WTC11 (cell line): Measurements from ENCODE around the gene TELO2. TPM values are rescaled to one million over a fixed set of nuclear protein-coding genes. Genes with fewer than 3 reads are reported as not detected.

Experiments used
- ATAC-seq: fragments of 200-7000 bp; cut with Tn5 transposase; 2 replicates; pipeline ENCODE4 v1.10.0; 2021; ENCODE audit warnings: mild to moderate bottlenecking, moderate library complexity
- CTCF ChIA-PET: fragments of 300-600 bp; sonication (Branson Sonifier 250); formaldehyde crosslinking; loops from one replicate; lab custom pipeline; 2021; ENCODE audit warnings: antibody characterized with exemption; lab: Charles Lee
- POLR2A ChIA-PET: fragments of 350-600 bp; sonication (Branson Sonifier 250); formaldehyde crosslinking; loops from one replicate; lab custom pipeline; 2021; ENCODE audit warnings: antibody characterized with exemption; lab: Charles Lee
- DNase-seq: peaks from one replicate; pipeline ENCODE4 v3.0.0; 2021; ENCODE audit warnings: low spot score
- H3K27ac Mint-ChIP-seq: 2 replicates; pipeline ENCODE4 v1.8.0; 2021; ENCODE audit warnings: mixed read lengths
- H3K27me3 Mint-ChIP-seq: 2 replicates; pipeline ENCODE4 v1.8.0; 2021; ENCODE audit warnings: low read depth, mild to moderate bottlenecking, moderate library complexity, mixed read lengths
- H3K36me3 Mint-ChIP-seq: 2 replicates; pipeline ENCODE4 v1.8.0; 2021; ENCODE audit warnings: mixed read lengths
- H3K4me1 Mint-ChIP-seq: 2 replicates; pipeline ENCODE4 v1.8.0; 2022; ENCODE audit warnings: mixed read lengths
- H3K4me3 Mint-ChIP-seq: 2 replicates; pipeline ENCODE4 v1.8.0; 2021; ENCODE audit warnings: mild to moderate bottlenecking, moderate library complexity, mixed read lengths
- H3K9me3 Mint-ChIP-seq: 2 replicates; pipeline ENCODE4 v1.8.0; 2021; ENCODE audit warnings: mixed read lengths
- CBFB ChIP-seq: sonication (generic); formaldehyde crosslinking; IDR thresholded peaks from 2 replicates; pipeline ENCODE4 v1.8.1; 2022; ENCODE audit warnings: mild to moderate bottlenecking, low read depth, missing genetic modification reagents
- E2F1 ChIP-seq: sonication (generic); formaldehyde crosslinking; IDR thresholded peaks from 2 replicates; pipeline ENCODE4 v1.8.0; 2022; ENCODE audit warnings: mild to moderate bottlenecking, missing genetic modification reagents
- E2F5 ChIP-seq: sonication (generic); formaldehyde crosslinking; IDR thresholded peaks from 2 replicates; pipeline ENCODE4 v1.8.1; 2022; ENCODE audit warnings: mild to moderate bottlenecking, moderate library complexity, missing genetic modification reagents
- ESRRA ChIP-seq: sonication (generic); formaldehyde crosslinking; IDR thresholded peaks from 2 replicates; pipeline ENCODE4 v1.8.1; 2022; ENCODE audit warnings: mild to moderate bottlenecking, missing genetic modification reagents, borderline replicate concordance
- FOXP1 ChIP-seq: sonication (generic); formaldehyde crosslinking; IDR thresholded peaks from 2 replicates; pipeline ENCODE4 v1.8.0; 2022; ENCODE audit warnings: missing genetic modification reagents, mild to moderate bottlenecking, moderate library complexity, borderline replicate concordance
- JAZF1 ChIP-seq: fragments of 250-450 bp; sonication (Bioruptor Pico); IDR thresholded peaks from 2 replicates; pipeline ENCODE4 v1.9.0; 2021; ENCODE audit warnings: moderate library complexity, mild to moderate bottlenecking, inconsistent platforms
- NFE2L1 ChIP-seq: sonication (generic); formaldehyde crosslinking; IDR thresholded peaks from 2 replicates; pipeline ENCODE4 v1.8.1; 2023; ENCODE audit warnings: missing genetic modification reagents
- PREB ChIP-seq: sonication (generic); formaldehyde crosslinking; IDR thresholded peaks from 2 replicates; pipeline ENCODE4 v1.8.1; 2022; ENCODE audit warnings: mild to moderate bottlenecking, missing genetic modification reagents, moderate library complexity, borderline replicate concordance
- SMAD3 ChIP-seq: sonication (generic); formaldehyde crosslinking; IDR thresholded peaks from 2 replicates; pipeline ENCODE4 v1.8.0; 2022; ENCODE audit warnings: missing genetic modification reagents, mild to moderate bottlenecking, borderline replicate concordance
- TEAD1 ChIP-seq: sonication (generic); formaldehyde crosslinking; IDR thresholded peaks from 2 replicates; pipeline ENCODE4 v1.8.0; 2022; ENCODE audit warnings: mild to moderate bottlenecking, missing genetic modification reagents
- TEAD4 ChIP-seq: sonication (generic); formaldehyde crosslinking; IDR thresholded peaks from 2 replicates; pipeline ENCODE4 v1.8.0; 2022; ENCODE audit warnings: mild to moderate bottlenecking, missing genetic modification reagents
- ZBTB21 ChIP-seq: sonication (generic); formaldehyde crosslinking; IDR thresholded peaks from 2 replicates; pipeline ENCODE4 v1.8.1; 2023; ENCODE audit warnings: mild to moderate bottlenecking, missing genetic modification reagents, borderline replicate concordance
- ZNF138 ChIP-seq: sonication (generic); formaldehyde crosslinking; conservative IDR thresholded peaks from 2 replicates; pipeline ENCODE4 v1.8.1; 2022; ENCODE audit warnings: mild to moderate bottlenecking, moderate library complexity, missing genetic modification reagents
- ZNF219 ChIP-seq: sonication (generic); formaldehyde crosslinking; IDR thresholded peaks from 2 replicates; pipeline ENCODE4 v1.8.0; 2023; ENCODE audit warnings: missing genetic modification reagents, mild to moderate bottlenecking, borderline replicate concordance
- ZNF423 ChIP-seq: fragments of 250-450 bp; sonication (Bioruptor Pico); IDR thresholded peaks from 2 replicates; pipeline ENCODE4 v2.1.2; 2022; ENCODE audit warnings: mild to moderate bottlenecking, moderate library complexity
- total RNA-seq: library from RNA; stranded (reverse); gene quantifications from 3 replicates; pipeline ENCODE4 v1.2.3, GENCODE V29; 2021
- TF ChIP-seq, protein P1 (sequence below): sonication (generic); formaldehyde crosslinking; IDR thresholded peaks from 2 replicates; pipeline ENCODE4 v1.8.1; 2023; ENCODE audit warnings: mild to moderate bottlenecking, moderate library complexity, missing genetic modification reagents
- TF ChIP-seq, protein P2 (sequence below): sonication (generic); formaldehyde crosslinking; IDR thresholded peaks from 2 replicates; pipeline ENCODE4 v1.8.0; 2022; ENCODE audit warnings: missing genetic modification reagents
- TF ChIP-seq, protein P3 (sequence below): sonication (generic); formaldehyde crosslinking; IDR thresholded peaks from 2 replicates; pipeline ENCODE4 v1.8.1; 2023; ENCODE audit warnings: mild to moderate bottlenecking, missing genetic modification reagents, moderate library complexity
- TF ChIP-seq, protein P4 (sequence below): fragments of 250-450 bp; sonication (Bioruptor Pico); IDR thresholded peaks from 2 replicates; pipeline ENCODE4 v1.8.0; 2021; ENCODE audit warnings: mild to moderate bottlenecking
- TF ChIP-seq, protein P5 (sequence below): fragments of 200-600 bp; IDR thresholded peaks from 2 replicates; pipeline ENCODE4 v1.8.0; 2022; ENCODE audit warnings: antibody characterized with exemption

TELO2 gene
- total RNA-seq, 1 experiment from 2014 or later, result 86.7 TPM

DNA sequence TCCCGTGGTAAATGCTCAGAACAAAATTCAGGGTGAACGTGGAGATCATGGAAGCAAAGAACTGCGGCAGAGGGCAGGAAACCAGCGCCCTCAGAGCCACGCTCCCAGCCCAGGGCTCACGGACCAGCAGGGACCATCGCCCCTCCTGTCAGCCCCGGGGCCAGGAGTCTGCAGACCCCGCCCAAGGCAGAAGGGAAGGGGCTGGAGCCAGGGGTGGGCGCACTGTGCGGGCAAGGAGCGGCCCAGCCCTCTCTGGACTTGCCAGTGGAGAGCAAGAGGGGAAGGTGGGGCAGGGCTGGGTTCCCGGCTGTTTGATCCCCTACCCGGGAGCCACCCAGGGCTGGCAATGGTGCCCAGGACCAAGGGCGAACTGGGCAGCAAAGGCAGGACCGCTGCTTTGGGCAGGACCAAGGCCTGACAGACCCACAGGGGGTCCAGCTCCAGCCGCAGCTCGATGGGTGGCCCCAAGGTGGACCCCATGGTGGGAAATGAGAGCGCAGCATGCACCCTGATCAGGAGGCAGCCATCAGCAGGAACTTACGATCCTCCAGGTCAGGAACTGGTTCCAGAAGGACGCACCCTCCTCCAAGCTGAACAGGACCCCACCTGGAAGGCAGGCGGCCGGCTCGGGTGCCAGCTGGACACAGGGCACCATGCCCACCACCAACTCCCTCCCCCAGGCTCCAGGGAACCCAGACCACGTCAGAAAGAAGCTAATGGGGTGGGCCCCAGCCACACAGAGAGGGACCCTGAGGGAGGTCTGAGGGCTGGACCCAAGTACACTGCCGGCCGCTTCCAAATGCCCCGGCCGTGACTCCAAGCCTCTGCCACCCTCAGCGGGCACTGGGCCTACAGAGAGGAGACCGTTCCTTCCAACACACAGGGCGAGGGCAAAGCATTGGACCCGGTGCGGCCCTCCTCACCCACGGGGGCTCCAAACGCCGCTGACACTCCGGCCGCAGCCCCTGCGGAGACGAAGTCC, 37.7 kb upstream of the TELO2 start:
- H3K36me3 Mint-ChIP-seq, result peaks cover 4% of the 10 kb centered on the region; the same call in 1 of the 2 replicates
- POLR2A ChIA-PET, result no interaction called here
- H3K9me3 Mint-ChIP-seq, result no peaks in the 10 kb centered on the region
- H3K4me1 Mint-ChIP-seq, result no peaks in the 10 kb centered on the region
- CTCF ChIA-PET, result no interaction called here
- no peak overlapping the region for H3K4me3 Mint-ChIP-seq
- DNase-seq, result no peak
- no peak overlapping the region for H3K27ac Mint-ChIP-seq
- ATAC-seq, result no peak
- H3K27me3 Mint-ChIP-seq, result no peaks in the 10 kb centered on the region
- TF ChIP-seq TEAD4 (CRISPR knock-in tag), result no peak
- no peak for TF ChIP-seq CBFB
- TF ChIP-seq ZNF219 (CRISPR knock-in tag), result no peak
- TF ChIP-seq NFE2L1 (CRISPR knock-in tag), result no peak
- TF ChIP-seq ESRRA (CRISPR knock-in tag), result no peak
- TF ChIP-seq, protein P1, sequence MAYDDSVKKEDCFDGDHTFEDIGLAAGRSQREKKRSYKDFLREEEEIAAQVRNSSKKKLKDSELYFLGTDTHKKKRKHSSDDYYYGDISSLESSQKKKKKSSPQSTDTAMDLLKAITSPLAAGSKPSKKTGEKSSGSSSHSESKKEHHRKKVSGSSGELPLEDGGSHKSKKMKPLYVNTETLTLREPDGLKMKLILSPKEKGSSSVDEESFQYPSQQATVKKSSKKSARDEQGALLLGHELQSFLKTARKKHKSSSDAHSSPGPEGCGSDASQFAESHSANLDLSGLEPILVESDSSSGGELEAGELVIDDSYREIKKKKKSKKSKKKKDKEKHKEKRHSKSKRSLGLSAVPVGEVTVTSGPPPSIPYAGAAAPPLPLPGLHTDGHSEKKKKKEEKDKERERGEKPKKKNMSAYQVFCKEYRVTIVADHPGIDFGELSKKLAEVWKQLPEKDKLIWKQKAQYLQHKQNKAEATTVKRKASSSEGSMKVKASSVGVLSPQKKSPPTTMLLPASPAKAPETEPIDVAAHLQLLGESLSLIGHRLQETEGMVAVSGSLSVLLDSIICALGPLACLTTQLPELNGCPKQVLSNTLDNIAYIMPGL (CRISPR knock-in tag), result no peak
- TF ChIP-seq ZBTB21, result no peak
- TF ChIP-seq E2F1 (CRISPR knock-in tag), result no peak
- no peak for TF ChIP-seq FOXP1 (CRISPR knock-in tag)
- TF ChIP-seq, protein P2, sequence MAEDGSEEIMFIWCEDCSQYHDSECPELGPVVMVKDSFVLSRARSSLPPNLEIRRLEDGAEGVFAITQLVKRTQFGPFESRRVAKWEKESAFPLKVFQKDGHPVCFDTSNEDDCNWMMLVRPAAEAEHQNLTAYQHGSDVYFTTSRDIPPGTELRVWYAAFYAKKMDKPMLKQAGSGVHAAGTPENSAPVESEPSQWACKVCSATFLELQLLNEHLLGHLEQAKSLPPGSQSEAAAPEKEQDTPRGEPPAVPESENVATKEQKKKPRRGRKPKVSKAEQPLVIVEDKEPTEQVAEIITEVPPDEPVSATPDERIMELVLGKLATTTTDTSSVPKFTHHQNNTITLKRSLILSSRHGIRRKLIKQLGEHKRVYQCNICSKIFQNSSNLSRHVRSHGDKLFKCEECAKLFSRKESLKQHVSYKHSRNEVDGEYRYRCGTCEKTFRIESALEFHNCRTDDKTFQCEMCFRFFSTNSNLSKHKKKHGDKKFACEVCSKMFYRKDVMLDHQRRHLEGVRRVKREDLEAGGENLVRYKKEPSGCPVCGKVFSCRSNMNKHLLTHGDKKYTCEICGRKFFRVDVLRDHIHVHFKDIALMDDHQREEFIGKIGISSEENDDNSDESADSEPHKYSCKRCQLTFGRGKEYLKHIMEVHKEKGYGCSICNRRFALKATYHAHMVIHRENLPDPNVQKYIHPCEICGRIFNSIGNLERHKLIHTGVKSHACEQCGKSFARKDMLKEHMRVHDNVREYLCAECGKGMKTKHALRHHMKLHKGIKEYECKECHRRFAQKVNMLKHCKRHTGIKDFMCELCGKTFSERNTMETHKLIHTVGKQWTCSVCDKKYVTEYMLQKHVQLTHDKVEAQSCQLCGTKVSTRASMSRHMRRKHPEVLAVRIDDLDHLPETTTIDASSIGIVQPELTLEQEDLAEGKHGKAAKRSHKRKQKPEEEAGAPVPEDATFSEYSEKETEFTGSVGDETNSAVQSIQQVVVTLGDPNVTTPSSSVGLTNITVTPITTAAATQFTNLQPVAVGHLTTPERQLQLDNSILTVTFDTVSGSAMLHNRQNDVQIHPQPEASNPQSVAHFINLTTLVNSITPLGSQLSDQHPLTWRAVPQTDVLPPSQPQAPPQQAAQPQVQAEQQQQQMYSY (CRISPR knock-in tag), result no peak
- TF ChIP-seq TEAD1 (CRISPR knock-in tag), result no peak
- TF ChIP-seq ZNF423 (CRISPR knock-in tag), result no peak
- TF ChIP-seq E2F5, result no peak
- TF ChIP-seq, protein P3, sequence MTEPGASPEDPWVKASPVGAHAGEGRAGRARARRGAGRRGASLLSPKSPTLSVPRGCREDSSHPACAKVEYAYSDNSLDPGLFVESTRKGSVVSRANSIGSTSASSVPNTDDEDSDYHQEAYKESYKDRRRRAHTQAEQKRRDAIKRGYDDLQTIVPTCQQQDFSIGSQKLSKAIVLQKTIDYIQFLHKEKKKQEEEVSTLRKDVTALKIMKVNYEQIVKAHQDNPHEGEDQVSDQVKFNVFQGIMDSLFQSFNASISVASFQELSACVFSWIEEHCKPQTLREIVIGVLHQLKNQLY (CRISPR knock-in tag), result no peak
- TF ChIP-seq, protein P4, sequence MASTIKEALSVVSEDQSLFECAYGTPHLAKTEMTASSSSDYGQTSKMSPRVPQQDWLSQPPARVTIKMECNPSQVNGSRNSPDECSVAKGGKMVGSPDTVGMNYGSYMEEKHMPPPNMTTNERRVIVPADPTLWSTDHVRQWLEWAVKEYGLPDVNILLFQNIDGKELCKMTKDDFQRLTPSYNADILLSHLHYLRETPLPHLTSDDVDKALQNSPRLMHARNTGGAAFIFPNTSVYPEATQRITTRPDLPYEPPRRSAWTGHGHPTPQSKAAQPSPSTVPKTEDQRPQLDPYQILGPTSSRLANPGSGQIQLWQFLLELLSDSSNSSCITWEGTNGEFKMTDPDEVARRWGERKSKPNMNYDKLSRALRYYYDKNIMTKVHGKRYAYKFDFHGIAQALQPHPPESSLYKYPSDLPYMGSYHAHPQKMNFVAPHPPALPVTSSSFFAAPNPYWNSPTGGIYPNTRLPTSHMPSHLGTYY (CRISPR knock-in tag), result no peak
- TF ChIP-seq ZNF138 (CRISPR knock-in tag), result no peak
- no peak for TF ChIP-seq SMAD3 (CRISPR knock-in tag)
- TF ChIP-seq PREB (CRISPR knock-in tag), result no peak
- no peak for TF ChIP-seq JAZF1
- TF ChIP-seq, protein P5, sequence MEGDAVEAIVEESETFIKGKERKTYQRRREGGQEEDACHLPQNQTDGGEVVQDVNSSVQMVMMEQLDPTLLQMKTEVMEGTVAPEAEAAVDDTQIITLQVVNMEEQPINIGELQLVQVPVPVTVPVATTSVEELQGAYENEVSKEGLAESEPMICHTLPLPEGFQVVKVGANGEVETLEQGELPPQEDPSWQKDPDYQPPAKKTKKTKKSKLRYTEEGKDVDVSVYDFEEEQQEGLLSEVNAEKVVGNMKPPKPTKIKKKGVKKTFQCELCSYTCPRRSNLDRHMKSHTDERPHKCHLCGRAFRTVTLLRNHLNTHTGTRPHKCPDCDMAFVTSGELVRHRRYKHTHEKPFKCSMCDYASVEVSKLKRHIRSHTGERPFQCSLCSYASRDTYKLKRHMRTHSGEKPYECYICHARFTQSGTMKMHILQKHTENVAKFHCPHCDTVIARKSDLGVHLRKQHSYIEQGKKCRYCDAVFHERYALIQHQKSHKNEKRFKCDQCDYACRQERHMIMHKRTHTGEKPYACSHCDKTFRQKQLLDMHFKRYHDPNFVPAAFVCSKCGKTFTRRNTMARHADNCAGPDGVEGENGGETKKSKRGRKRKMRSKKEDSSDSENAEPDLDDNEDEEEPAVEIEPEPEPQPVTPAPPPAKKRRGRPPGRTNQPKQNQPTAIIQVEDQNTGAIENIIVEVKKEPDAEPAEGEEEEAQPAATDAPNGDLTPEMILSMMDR, result no peak
